Measurements from ENCODE around the gene CCDC88C.
"Not testable (repeated sequence)": the region's sequence is repeated elsewhere in the genome, so short reads cannot be mapped to it uniquely, and the experiment has no call there.

Gene CCDC88C

DNA sequence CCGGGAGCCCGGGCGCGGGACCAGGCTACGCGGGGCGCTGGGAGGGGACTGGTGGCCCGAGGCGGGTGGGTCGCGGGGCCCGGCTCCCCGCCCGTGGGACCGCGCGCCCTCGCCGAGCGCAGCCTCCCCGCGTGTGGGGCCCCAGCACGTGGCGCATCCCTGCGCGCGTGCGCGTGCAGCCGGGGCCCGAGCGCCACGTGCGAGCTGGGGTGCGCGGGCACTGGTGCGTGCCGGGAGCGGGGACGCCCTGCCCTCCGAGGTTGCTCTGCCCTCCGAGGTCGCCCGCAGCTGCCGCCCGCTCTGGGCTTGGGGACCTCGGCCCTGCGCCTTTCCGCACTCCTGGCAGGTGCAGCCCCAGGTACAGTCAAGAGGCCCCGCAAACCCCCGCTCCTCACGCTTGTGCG, 365 bp upstream of the CCDC88C start:
- DNase-seq = peak; percentile 59

DNA sequence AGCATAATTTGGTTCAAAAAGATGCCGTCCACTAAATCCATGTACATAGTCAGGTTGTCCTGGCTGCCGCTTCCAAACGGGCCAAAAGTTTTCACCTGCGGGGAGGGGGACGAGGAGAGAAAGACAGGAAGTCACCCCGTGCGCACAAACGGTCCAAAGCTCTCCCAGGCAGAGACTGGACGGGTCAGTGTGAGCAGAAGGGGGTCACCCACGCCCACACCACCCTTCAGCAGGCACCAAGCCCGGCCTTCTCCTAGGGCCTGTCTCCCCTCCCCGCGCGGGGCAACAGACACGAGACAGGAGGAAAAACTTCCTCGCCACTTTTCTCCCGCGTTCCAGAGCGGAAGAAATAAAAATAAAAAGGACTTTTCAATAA, 888 bp downstream of the CCDC88C start:
- DNase-seq = no peak

DNA sequence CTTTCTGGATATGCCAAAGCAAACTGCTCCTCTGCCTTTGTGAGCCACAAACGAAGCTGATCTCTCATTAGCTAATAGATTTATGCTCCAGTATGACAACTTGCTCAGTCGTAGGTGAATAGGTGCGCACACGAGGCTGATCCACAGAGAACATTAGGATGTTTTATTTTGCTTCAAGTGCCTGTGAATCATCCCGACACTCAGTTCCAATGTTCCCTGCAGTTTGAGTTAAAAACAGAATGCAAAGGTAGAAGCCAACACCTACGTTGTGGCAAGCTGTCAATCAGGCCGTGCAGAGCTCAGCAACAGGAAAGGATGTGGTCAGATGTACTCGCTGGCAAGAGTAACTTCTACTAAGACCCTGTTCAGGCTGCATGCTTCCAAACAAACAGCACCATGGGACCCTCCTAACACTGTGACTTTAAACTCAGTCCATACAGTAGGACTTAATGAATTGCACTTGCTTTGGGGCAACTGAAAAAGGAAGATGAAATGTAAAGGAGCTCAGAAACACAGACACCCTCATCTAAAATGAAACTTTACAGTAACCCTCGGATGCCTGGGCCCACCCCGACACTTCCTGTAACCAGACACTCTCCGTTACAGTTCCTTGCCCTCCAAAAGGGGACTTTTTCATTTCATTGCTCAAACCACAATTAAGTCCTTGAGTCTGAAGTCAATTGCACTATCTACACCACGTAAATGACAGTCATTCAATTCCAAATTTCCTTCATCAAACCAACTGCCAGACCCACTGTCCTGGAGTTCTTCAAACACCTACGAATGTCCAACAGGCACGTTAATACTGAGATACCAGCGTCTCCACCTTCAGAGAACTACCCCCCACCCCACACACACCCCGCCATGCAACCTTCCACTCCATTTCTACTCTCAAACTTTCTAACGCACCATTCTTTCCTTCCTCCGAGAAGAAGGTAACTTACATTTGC, 1.6 kb downstream of the CCDC88C start:
- no peak for DNase-seq

- DNase-seq = no peak
Measured at GRCh38 chr14:91414475-91414833, 3.2 kb downstream of the CCDC88C start.

GRCh38 chr14:91413547-91414474, 3.8 kb downstream of the CCDC88C start:
- no peak for DNase-seq

DNA sequence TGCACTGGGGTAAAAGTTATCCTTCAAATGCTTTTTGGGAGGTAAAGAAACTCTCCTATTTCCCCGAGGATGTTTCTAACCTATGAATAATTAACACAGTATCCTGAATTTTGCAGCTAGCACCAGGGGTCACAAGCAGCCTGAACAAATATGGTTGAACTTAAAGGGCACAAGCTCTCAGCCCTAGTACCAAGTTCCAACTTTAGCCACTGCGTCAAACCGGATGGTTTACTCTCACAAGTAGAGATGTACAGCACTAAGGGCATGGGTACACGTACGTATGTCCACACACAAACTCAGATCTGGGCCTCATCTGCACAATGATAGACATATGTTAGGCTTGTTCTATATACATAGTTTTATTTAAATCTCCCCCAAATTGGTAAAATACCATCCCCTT, 4.7 kb downstream of the CCDC88C start:
- no peak for DNase-seq

GRCh38 chr14:91410771-91411536, 6.7 kb downstream of the CCDC88C start:
- DNase-seq = no peak

DNA sequence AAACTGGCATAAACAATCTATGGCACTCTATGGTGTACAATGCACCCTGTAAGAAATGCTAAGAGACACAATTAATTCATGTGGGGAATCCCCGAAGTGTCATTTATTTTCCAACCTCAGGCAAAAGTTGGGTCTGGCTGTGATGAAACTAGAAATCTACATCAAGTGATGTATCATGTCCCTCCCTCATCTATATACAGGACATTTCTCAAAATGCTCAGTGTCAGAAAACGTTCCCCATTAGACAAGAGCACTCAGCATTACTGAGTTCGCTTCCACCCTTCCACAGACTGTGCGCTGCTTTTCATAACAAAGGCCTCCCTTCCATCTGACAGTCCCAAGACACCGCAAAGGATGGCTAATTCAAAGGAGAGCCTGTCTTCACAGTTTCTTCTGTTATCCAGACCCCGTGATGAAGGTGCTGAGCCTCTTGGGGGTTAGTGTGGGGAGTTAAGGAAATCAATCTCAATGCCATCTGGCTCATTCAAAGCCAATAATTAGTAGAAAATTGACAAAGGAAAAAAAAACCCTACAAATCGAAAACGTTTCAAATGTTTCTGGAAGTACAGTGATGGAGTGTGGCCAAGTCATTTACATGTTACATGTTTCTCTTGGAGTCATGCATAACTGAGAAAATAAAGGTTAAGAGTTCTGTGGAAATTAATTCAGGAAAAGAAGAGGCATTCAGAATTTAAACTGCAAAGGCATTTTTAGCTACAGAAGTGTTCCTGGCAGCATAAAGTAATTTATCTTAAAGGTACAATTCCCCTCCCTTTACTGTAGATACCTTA, 7.5 kb downstream of the CCDC88C start:
- no peak for DNase-seq

GRCh38 chr14:91409240-91409639, 8.4 kb downstream of the CCDC88C start:
- DNase-seq = not testable (repeated sequence)

- DNase-seq = no peak
Measured at GRCh38 chr14:91406982-91407381, 10.6 kb downstream of the CCDC88C start.

DNA sequence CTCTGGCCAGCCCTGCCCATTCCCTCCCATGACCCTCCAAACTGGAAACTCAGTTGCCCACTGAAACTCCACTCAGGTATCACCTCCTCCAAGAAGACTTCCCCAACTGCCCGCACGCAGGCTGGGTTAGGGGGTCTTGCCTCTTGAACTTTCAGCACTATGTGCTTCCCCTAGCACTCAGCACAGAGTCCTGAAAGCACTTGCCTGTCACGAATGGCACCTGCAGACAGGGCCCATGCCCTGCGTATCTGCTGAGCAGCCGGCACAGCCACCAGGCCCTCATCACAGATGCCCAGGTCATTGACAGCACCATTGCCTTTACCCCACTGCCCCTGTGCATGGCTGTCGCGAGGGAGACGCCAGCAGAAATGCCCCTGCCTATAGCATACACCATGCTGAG, 11.2 kb downstream of the CCDC88C start:
- DNase-seq = no peak

GRCh38 chr14:91405724-91406435, 11.7 kb downstream of the CCDC88C start:
- no peak for DNase-seq

DNA sequence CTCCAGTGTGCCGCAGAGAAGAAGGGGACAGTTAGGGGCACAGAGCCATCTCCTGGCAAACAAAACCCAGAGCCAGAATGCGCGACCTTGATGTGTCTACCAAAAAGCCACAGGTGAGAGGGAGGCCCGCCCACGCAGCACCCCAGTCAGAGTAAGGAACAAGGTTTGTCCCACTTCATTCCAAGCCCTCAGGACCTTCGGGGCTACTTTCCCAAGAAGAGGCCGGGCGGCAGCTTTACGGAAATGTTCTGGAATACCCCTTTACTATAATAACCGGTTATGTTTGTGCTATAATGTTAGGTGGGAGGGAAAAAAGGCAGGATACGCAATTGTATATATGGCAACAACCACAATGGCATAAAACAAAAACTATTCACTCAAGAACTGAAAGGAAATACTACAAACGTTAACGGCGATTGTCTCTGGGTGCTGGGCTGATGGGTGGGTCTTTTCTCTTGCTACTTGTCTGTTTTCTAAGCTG, 12.3 kb downstream of the CCDC88C start:
- no peak for DNase-seq

- no peak for DNase-seq
Measured at GRCh38 chr14:91402771-91403600, 14.6 kb downstream of the CCDC88C start.

- no peak for DNase-seq
Measured at GRCh38 chr14:91402348-91402747, 15.3 kb downstream of the CCDC88C start.

DNA sequence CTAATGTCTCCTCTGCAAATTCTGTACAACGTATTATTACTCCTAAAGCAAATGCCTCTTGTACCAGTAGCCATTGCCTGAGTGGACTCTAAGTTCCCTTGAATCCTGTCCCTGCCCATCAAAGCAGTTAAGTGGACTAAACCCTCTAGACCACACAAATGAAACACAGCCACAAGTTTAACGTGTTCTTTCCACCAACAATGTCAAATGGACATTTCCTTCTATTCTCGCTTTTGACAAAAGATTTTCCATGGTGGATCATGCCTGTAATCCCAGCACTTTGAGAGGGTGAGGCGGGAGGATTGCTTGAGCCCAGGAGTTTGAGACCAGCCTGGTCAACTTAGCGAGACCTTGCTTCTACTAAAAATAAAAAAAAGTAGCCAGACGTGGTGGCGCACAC, 15.9 kb downstream of the CCDC88C start:
- DNase-seq = no peak

DNA sequence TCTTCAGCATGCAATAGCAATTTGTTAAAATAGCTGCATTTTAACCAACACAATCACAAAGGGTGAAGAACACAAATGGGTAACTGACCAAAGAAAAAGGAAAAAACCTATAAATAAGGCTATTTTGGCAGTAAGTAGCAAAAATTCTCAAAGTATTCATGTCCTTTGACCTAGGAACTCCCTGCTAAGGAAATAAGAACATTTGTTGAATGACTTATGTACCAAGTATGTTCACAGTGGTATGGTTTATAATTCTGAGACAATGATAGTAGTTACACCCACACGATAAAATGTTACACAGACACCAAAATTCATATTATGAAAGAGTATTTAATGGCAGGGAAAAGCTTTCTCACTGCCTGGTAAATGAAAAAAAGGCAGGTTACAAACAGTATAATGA, 16.9 kb downstream of the CCDC88C start:
- no peak for DNase-seq

DNA sequence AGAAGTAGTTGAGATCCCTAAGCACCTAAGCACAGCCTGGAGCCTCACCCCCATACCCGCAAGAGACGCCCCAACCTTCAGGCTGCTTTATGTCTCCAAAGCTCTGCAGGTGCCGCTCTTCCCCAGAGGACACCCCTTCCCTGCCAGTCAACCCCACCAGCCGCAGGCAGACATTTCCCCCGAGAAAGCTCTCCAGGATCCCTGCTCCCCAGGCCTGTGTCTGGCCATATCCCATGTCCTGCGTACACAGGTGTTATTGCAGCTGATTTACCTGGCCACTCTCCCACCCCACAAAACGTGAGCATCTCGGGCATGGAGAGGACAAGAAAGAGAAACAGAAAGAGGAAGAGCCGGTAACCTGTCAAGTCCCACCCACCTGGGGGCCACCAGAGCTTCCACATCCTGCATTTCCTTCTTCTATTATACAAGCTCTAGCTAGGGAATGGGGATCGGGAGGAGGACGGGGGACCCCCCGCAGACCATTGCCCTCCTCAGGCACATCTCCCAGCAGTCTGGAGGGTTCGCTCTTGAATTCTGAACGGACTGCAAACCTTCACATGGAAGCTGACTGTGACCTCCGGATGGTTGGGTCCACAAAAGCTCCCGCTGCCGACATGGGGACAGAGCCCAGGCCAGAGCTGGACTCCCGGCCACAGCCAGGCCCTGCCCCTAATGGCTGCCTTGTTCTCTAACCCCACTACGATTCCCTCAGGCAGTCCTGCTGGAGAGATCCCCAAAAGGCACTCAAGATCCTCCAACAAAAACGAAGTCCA, 17.6 kb downstream of the CCDC88C start:
- DNase-seq = no peak

DNA sequence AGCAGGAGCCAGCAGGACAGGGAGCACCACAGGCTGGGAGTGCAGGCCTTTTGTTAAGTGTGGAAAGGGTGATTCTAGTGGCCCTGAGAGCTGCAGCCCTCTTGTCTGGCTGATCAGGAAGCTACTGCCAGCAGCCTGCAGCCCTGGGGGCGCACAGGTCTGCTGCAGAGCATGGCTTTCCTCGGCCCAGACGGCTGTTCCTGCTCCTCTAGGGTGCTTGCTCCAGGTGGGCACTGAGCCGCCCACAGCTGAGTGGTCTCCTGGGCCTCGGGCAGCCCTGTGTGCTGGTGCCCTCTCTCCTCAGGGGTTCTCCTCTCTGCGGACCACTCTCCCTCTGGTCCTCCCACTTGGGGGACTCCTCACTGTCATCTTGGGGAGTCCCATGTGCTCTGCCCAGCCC, 18.9 kb downstream of the CCDC88C start:
- no peak for DNase-seq

Data from 8988T (cell line).